Small intestine (tissue), 7 donors: ENCODE results near the gene SERAC1. TPM values are rescaled to one million over a fixed set of nuclear protein-coding genes. Genes with fewer than 3 reads are reported as not detected.
"Not testable (repeated sequence)": the region's sequence is repeated elsewhere in the genome, so short reads cannot be mapped to it uniquely, and the experiment has no call there.

Experiments used
- DNase-seq, 2 donors: peaks; one replicate each; pipeline versions ENCODE4 v3.0.0 to v3.0.0-alpha.2; 2013
- FAIRE-seq: peaks from 2 replicates; lab custom pipeline; 2012; peaks lifted over from hg19 to GRCh38; lab: Jason Lieb, UNC
- H3K27ac ChIP-seq, 3 donors: one replicate each; pipeline ENCODE4 v1.5.1; 2013; ENCODE audit warnings: low read length in 2 of 3, mild to moderate bottlenecking in 2 of 3, control low read depth in 1 of 3, inconsistent platforms in 1 of 3, low read depth in 1 of 3, moderate library complexity in 1 of 3
- H3K27me3 ChIP-seq, 3 donors: one replicate each; pipeline ENCODE4 v1.6.1; 2013; ENCODE audit warnings: low read length in 3 of 3, inconsistent platforms in 1 of 3; ENCODE audit not compliant: control insufficient read depth in 3 of 3, insufficient read depth in 3 of 3
- H3K36me3 ChIP-seq, 3 donors: one replicate each; pipeline ENCODE4 v1.6.1; 2013; ENCODE audit warnings: low read length in 3 of 3, inconsistent platforms in 1 of 3, low read depth in 1 of 3, mild to moderate bottlenecking in 1 of 3, moderate library complexity in 1 of 3; ENCODE audit not compliant: control insufficient read depth in 3 of 3, insufficient read depth in 2 of 3
- H3K4me1 ChIP-seq, 3 donors: one replicate each; pipeline ENCODE4 v1.6.1; 2013; ENCODE audit warnings: low read length in 2 of 3, inconsistent platforms in 1 of 3, low read depth in 1 of 3, mild to moderate bottlenecking in 1 of 3, moderate library complexity in 1 of 3; ENCODE audit not compliant: control insufficient read depth in 3 of 3, insufficient read depth in 2 of 3
- H3K4me3 ChIP-seq, 3 donors: one replicate each; pipeline ENCODE4 v1.5.1; 2013; ENCODE audit warnings: low read length in 3 of 3, control low read depth in 1 of 3, inconsistent platforms in 1 of 3, low read depth in 1 of 3, mild to moderate bottlenecking in 1 of 3, moderate library complexity in 1 of 3
- H3K9me3 ChIP-seq, 2 donors: one replicate each; pipeline ENCODE4 v1.6.1; 2013; ENCODE audit warnings: low read depth in 1 of 2, low read length in 1 of 2; ENCODE audit not compliant: control insufficient read depth in 2 of 2, insufficient read depth in 1 of 2
- WGBS, 3 donors: extraction: QIAGEN DNeasy Blood & Tissue Kit; methylation state at CpG; one replicate each; pipeline ENCODE4 v1.1.7; 2013; 5-methylcytosine and 5-hydroxymethylcytosine counted together
- polyA plus RNA-seq, 4 donors: library from polyadenylated mRNA; stranded (reverse) in 3 of 4; unstranded in 1 of 4; fragments of 200-250 nt in 3 of 4; fragments of 120-200 nt in 1 of 4; gene quantifications; one replicate each; pipeline versions ENCODE4 v1.2.1 to v1.2.3, GENCODE V29; 2013
- donor health status: healthy with polysubstance abuse.
- donor health status: control.
- donor health status: control.
- donor health status: Bipolar disorder and iron deficiency.
- donor health status: healthy.

SERAC1 gene
- polyA plus RNA-seq, 4 donors = 3.7 to 6.5 (median 4.9) TPM

DNA sequence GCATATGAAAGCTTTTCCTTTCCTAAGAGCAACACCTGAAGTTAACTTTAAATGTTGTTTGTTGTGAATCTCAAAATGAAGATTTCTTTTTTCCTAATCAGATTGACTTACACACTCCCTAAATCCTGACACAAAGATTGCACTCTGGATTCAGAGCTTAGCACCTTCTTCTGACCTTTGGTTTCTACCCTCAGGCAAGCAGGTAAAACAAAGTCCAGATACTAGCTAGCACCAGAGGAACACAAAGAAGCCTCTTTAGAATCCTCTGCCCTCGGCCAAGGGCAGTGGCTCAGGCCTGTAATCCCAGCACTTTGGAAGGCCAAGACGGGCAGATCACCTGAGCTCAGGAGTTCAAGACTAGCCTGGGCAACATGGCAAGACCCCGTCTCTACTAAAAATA is 14.5 kb downstream of the SERAC1 start:
- H3K9me3 ChIP-seq = no peaks in the 10 kb centered on the region
- no peak overlapping the region for H3K27ac ChIP-seq
- H3K27me3 ChIP-seq = no peaks in the 10 kb centered on the region
- H3K36me3 ChIP-seq = peaks cover 0 to 8% (median 3%) of the 10 kb centered on the region in 3 donors
- 50 to 71% (median 56%) methylated on average over 3 of the region's 3 CpGs for WGBS, 3 donors
- no peak overlapping the region for H3K4me3 ChIP-seq
- DNase-seq (peak; percentile 37 to 73), FAIRE-seq (no peak)
- no peaks in the 10 kb centered on the region for H3K4me1 ChIP-seq

GRCh38 chr6:158152659-158153058 is 15.4 kb downstream of the SERAC1 start:
- Histone ChIP-seq H3K27me3 (no peaks in the 10 kb centered on the region), H3K36me3 (peaks cover 0 to 8% (median 1%) of the 10 kb centered on the region in 3 donors), H3K9me3 (no peaks in the 10 kb centered on the region), H3K27ac (no peak overlapping the region), H3K4me3 (no peak overlapping the region), H3K4me1 (no peaks in the 10 kb centered on the region)
- FAIRE-seq (no peak), DNase-seq (peak in 1 of 2 donors; percentile 17)
- WGBS, 3 donors = 89 to 93% (median 92%) methylated on average over 4 of the region's 4 CpGs

DNA sequence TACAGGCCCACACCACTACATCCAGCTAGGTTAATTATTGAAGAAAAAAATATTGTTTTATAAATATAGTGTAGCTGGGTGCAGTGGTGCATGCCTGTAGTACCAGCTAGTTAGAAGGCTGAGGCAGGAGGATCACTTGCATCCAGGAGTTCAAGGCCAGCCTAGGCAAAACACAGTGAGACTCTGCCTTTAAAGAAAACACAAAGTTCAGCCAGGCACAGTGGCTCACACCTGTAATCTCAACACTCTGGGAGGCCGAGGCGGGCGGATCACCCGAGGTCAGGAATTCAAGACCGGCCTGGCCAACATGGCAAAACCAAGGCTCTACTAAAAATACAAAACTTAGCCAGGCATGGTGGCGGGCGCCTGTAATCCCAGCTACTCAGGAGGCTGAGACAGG is 16.0 kb downstream of the SERAC1 start:
- FAIRE-seq, H3K4me3 ChIP-seq, H3K27ac ChIP-seq, H3K4me1 ChIP-seq, H3K9me3 ChIP-seq, H3K36me3 ChIP-seq, DNase-seq, H3K27me3 ChIP-seq: not testable (repeated sequence)
- WGBS, 3 donors = 95 to 97% (median 96%) methylated on average over 6 to 7 of the region's 7 CpGs

DNA sequence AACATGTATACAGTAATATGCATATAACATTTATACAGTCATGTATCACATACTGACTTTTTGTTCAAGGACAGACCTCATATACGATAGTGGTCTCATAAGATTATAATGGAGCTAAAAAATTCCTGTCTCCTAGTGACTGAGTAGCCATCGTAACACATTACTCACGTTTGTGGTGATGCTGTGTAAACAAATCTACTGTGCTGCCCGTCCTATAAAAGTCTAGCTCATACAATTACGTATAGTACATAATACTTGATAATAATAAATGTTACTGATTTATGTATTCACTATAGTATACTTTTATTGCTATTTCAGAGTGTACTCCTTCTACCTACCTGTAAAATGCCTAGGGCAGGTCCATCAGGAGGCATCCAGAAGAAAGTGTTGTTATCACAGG is 17.4 kb downstream of the SERAC1 start:
- no peak for DNase-seq
- Histone ChIP-seq H3K4me3 (no peak overlapping the region), H3K4me1 (no peaks in the 10 kb centered on the region), H3K9me3 (no peaks in the 10 kb centered on the region), H3K36me3 (peaks cover 0 to 8% (median 0%) of the 10 kb centered on the region in 3 donors), H3K27me3 (no peaks in the 10 kb centered on the region), H3K27ac (no peak overlapping the region)
- WGBS, 3 donors = 71 to 80% (median 78%) methylated on average over 5 of the region's 5 CpGs
- no peak for FAIRE-seq

DNA sequence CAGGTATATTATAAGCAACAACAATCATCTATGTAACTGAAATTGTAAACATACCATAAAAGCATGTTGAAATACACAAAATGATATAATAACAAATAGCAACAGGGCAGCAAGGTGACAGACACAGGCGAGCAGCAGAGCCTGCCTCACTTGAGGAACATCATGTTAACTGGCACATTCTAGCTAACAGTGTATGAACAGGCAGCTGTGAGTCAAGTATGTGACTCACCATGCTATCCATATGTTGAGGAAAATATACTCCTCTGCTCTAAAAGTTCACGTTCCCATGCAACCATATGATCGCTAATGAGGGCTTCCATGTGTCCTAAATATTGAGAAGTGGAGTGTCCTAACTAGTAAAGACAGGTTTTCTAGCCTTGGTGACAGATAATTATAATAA is 18.4 kb downstream of the SERAC1 start:
- Histone ChIP-seq H3K4me3 (no peak overlapping the region), H3K4me1 (no peaks in the 10 kb centered on the region), H3K27me3 (no peaks in the 10 kb centered on the region), H3K27ac (no peak overlapping the region), H3K9me3 (no peaks in the 10 kb centered on the region), H3K36me3 (peaks cover 0 to 6% (median 0%) of the 10 kb centered on the region in 3 donors)
- no peak for FAIRE-seq
- no peak for DNase-seq
- 67 to 86% (median 72%) methylated on average over 3 of the region's 3 CpGs for WGBS, 3 donors

DNA sequence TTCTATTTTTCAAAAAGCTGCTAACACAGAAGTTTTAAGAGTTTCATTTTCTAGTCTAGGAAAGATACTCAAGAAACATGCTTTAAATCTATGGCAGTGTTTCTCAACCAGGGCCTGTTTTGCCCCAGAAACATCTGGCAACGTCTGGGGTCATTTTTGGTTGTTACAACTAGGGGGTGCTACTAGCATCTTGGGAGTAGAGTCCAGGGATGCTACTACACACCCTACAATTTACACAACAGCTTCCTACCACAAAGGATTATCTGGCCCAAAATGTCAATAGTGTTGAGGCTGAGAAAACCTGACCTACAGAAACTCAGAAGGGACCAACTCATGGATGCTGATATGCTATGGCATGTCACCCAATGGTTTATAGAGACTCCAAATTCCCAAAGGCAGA is 24.4 kb downstream of the SERAC1 start:
- 47 to 56% (median 54%) methylated on average over 1 of the region's 1 CpG for WGBS, 3 donors
- Histone ChIP-seq H3K9me3 (no peaks in the 10 kb centered on the region), H3K4me3 (no peak overlapping the region), H3K27me3 (no peaks in the 10 kb centered on the region), H3K4me1 (no peaks in the 10 kb centered on the region), H3K36me3 (peaks cover 3 to 17% (median 6%) of the 10 kb centered on the region in 3 donors), H3K27ac (no peak overlapping the region)
- FAIRE-seq = no peak
- DNase-seq = peak in 1 of 2 donors; percentile 9

DNA sequence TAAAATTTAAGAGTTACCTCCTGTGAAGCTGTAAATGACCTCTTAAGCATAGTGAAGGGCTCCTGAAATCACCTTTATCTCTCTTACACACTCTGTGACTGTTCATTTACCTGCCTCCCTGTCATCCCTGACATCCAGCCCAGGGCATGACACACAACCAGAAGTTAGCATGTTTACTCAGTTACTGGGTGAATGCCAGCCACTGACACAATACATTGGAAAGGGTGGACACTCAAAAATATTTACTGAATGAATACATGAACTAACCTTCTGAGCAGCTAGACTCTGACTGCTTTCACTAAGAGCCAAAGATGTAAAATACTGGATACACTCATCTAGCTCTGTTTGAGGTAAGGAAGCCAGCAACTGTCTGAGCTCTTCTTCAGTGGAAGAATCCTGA is 25.3 kb downstream of the SERAC1 start:
- DNase-seq = peak in 1 of 2 donors; percentile 13
- Histone ChIP-seq H3K36me3 (peaks cover 3 to 17% (median 7%) of the 10 kb centered on the region in 3 donors), H3K4me3 (no peak overlapping the region), H3K9me3 (no peaks in the 10 kb centered on the region), H3K4me1 (no peaks in the 10 kb centered on the region), H3K27me3 (no peaks in the 10 kb centered on the region), H3K27ac (no peak overlapping the region)
- no peak for FAIRE-seq

DNA sequence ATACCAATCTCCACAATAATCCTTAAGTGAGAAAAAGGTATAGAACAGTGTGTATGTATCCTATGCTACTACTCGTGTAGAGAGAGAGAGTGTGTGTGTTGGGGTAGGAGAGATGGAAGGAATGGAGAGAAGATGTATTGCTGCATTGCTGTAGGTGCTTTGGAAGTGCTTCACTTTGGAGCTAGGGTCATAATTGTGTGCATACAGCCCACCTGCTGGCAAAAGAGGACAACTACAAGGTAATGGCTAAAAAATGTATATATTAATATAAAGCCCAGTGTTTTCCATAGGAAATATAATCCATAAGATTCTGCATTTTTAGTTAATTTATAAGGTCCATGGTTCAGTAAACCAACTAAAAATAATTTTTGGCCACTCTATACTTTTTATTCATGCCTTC is 36.1 kb downstream of the SERAC1 start:
- H3K36me3 ChIP-seq = peaks cover 0 to 3% (median 0%) of the 10 kb centered on the region in 3 donors
- DNase-seq (peak; percentile 8 to 14), FAIRE-seq (no peak)
- H3K9me3 ChIP-seq = no peaks in the 10 kb centered on the region
- H3K4me3 ChIP-seq = no peak overlapping the region
- H3K27ac ChIP-seq = no peak overlapping the region
- 35 to 67% (median 60%) methylated on average over 1 of the region's 1 CpG for WGBS, 3 donors
- no peaks in the 10 kb centered on the region for H3K27me3 ChIP-seq
- H3K4me1 ChIP-seq = no peaks in the 10 kb centered on the region

DNA sequence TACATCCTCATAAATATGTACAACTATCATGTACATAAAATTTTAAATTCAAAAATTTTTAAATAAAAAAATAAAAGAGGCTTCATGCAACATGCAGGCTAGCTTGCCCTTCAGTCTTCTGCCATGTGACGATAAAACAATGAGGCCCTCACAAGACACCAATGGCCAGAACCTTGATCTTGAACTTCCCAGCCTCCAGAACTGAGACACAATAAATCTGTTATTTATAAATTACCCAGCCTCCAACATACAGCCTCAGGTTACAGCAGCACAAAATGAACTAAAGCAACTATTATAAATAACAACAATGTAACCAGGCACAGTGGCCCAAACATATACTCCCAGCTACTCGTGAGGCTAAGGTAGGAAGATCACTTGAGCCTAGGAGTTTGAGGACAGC is 42.8 kb downstream of the SERAC1 start:
- Histone ChIP-seq H3K27ac (no peak overlapping the region), H3K27me3 (no peaks in the 10 kb centered on the region), H3K4me1 (no peaks in the 10 kb centered on the region), H3K9me3 (no peaks in the 10 kb centered on the region), H3K4me3 (no peak overlapping the region), H3K36me3 (peaks cover 2 to 5% (median 3%) of the 10 kb centered on the region in 3 donors)
- 94 to 98% (median 97%) methylated on average over 2 of the region's 2 CpGs for WGBS, 3 donors
- DNase-seq (no peak), FAIRE-seq (no peak)
